IgD-negative memory B cell (primary cell): Measurements from ENCODE around the gene RAP1A. TPM values are rescaled to one million over a fixed set of nuclear protein-coding genes. Genes with fewer than 3 reads are reported as not detected.
A peak's percentile ranks its signal among the peaks of the same experiment; 100 is the strongest.

Experiments used
- H3K27ac Mint-ChIP-seq, 3 donors: one replicate each; pipeline ENCODE4 v1.8.0; 2020 to 2022; ENCODE audit warnings: mild to moderate bottlenecking in 3 of 3, mixed read lengths in 3 of 3, moderate library complexity in 1 of 3
- H3K27me3 Mint-ChIP-seq: one replicate; pipeline ENCODE4 v1.8.0; 2021; ENCODE audit warnings: mixed read lengths
- H3K36me3 Mint-ChIP-seq: one replicate; pipeline ENCODE4 v1.8.0; 2020; ENCODE audit warnings: mild to moderate bottlenecking, mixed read lengths
- H3K4me1 Mint-ChIP-seq, 3 donors: one replicate each; pipeline ENCODE4 v1.8.0; 2020 to 2022; ENCODE audit warnings: mixed read lengths in 3 of 3, mild to moderate bottlenecking in 1 of 3
- H3K4me3 Mint-ChIP-seq, 4 donors: one replicate each; pipeline ENCODE4 v1.8.0; 2020 to 2022; ENCODE audit warnings: mild to moderate bottlenecking in 4 of 4, mixed read lengths in 4 of 4, moderate library complexity in 3 of 4
- H3K9me3 Mint-ChIP-seq, 3 donors: one replicate each; pipeline ENCODE4 v1.8.0; 2020 to 2021; ENCODE audit warnings: mixed read lengths in 3 of 3, mild to moderate bottlenecking in 1 of 3
- polyA plus RNA-seq: library from polyadenylated mRNA; unstranded; fragments of 300-500 nt; fragmentation: Illumina TruSeq; gene quantifications from one replicate; pipeline ENCODE4 v1.2.3, GENCODE V29; 2021

The RAP1A gene
- polyA plus RNA-seq, 1 donor from 2014 or later = 44.9 TPM

GRCh38 chr1:111719135-111719534 is 99.5 kb downstream of the RAP1A start:
- peak overlapping the region in 1 of 4 donors; percentile 20 for H3K4me3 Mint-ChIP-seq
- no peaks in the 10 kb centered on the region for H3K27me3 Mint-ChIP-seq
- peak overlapping the region in 2 of 3 donors; percentile 0 to 30 for H3K27ac Mint-ChIP-seq
- H3K9me3 Mint-ChIP-seq = no peaks in the 10 kb centered on the region
- H3K4me1 Mint-ChIP-seq = peaks cover 11 to 21% (median 14%) of the 10 kb centered on the region in 3 donors
- H3K36me3 Mint-ChIP-seq = no peaks in the 10 kb centered on the region

GRCh38 chr1:111719674-111720132 is 100.1 kb downstream of the RAP1A start:
- Mint-ChIP-seq H3K9me3 (no peaks in the 10 kb centered on the region), H3K27ac (peak overlapping the region in 1 of 3 donors; percentile 76), H3K4me1 (peaks cover 13 to 23% (median 14%) of the 10 kb centered on the region in 3 donors), H3K36me3 (no peaks in the 10 kb centered on the region), H3K4me3 (no peak overlapping the region), H3K27me3 (no peaks in the 10 kb centered on the region)

- peak overlapping the region in 2 of 3 donors; percentile 7 to 76 for H3K27ac Mint-ChIP-seq
- no peaks in the 10 kb centered on the region for H3K36me3 Mint-ChIP-seq
- peaks cover 14 to 23% (median 15%) of the 10 kb centered on the region in 3 donors for H3K4me1 Mint-ChIP-seq
- no peaks in the 10 kb centered on the region for H3K27me3 Mint-ChIP-seq
- H3K9me3 Mint-ChIP-seq = no peaks in the 10 kb centered on the region
- H3K4me3 Mint-ChIP-seq = no peak overlapping the region
Measured at GRCh38 chr1:111720274-111720976, 100.8 kb downstream of the RAP1A start.

GRCh38 chr1:111720977-111721786 is 101.6 kb downstream of the RAP1A start:
- Mint-ChIP-seq H3K4me1 (peaks cover 14 to 23% (median 15%) of the 10 kb centered on the region in 3 donors), H3K27ac (peak overlapping the region in 2 of 3 donors; percentile 7 to 42), H3K27me3 (no peaks in the 10 kb centered on the region)

GRCh38 chr1:111723091-111723806 is 103.7 kb downstream of the RAP1A start:
- no peaks in the 10 kb centered on the region for H3K9me3 Mint-ChIP-seq
- H3K27me3 Mint-ChIP-seq = no peaks in the 10 kb centered on the region
- peak overlapping the region; percentile 31 to 87 (median 46) for H3K27ac Mint-ChIP-seq
- no peaks in the 10 kb centered on the region for H3K36me3 Mint-ChIP-seq
- H3K4me1 Mint-ChIP-seq = peaks cover 14 to 23% (median 15%) of the 10 kb centered on the region in 3 donors
- H3K4me3 Mint-ChIP-seq = no peak overlapping the region

More at GRCh38 chr1:111720977-111721786, 101.6 kb downstream of the RAP1A start:
- no peaks in the 10 kb centered on the region for H3K9me3 Mint-ChIP-seq
- H3K4me3 Mint-ChIP-seq = no peak overlapping the region
- no peaks in the 10 kb centered on the region for H3K36me3 Mint-ChIP-seq

- no peaks in the 10 kb centered on the region for H3K36me3 Mint-ChIP-seq
- peaks cover 14 to 23% (median 15%) of the 10 kb centered on the region in 3 donors for H3K4me1 Mint-ChIP-seq
- no peaks in the 10 kb centered on the region for H3K9me3 Mint-ChIP-seq
- peak overlapping the region in 2 of 3 donors; percentile 31 to 46 for H3K27ac Mint-ChIP-seq
- no peaks in the 10 kb centered on the region for H3K27me3 Mint-ChIP-seq
- no peak overlapping the region for H3K4me3 Mint-ChIP-seq
Measured at GRCh38 chr1:111723871-111724270, 104.3 kb downstream of the RAP1A start.

GRCh38 chr1:111725192-111725591 is 105.6 kb downstream of the RAP1A start:
- no peaks in the 10 kb centered on the region for H3K9me3 Mint-ChIP-seq
- no peaks in the 10 kb centered on the region for H3K27me3 Mint-ChIP-seq
- peaks cover 14 to 21% (median 15%) of the 10 kb centered on the region in 3 donors for H3K4me1 Mint-ChIP-seq
- H3K4me3 Mint-ChIP-seq = no peak overlapping the region
- H3K27ac Mint-ChIP-seq = peak overlapping the region in 2 of 3 donors; percentile 31 to 43
- H3K36me3 Mint-ChIP-seq = no peaks in the 10 kb centered on the region

GRCh38 chr1:111727056-111727455 is 107.5 kb downstream of the RAP1A start:
- no peak overlapping the region for H3K27ac Mint-ChIP-seq
- no peaks in the 10 kb centered on the region for H3K36me3 Mint-ChIP-seq
- peaks cover 10 to 16% (median 15%) of the 10 kb centered on the region in 3 donors for H3K4me1 Mint-ChIP-seq
- H3K27me3 Mint-ChIP-seq = no peaks in the 10 kb centered on the region
- H3K9me3 Mint-ChIP-seq = no peaks in the 10 kb centered on the region
- H3K4me3 Mint-ChIP-seq = no peak overlapping the region

GRCh38 chr1:111729271-111729921 is 109.8 kb downstream of the RAP1A start:
- Mint-ChIP-seq H3K27ac (no peak overlapping the region), H3K9me3 (no peaks in the 10 kb centered on the region), H3K4me3 (no peak overlapping the region), H3K36me3 (no peaks in the 10 kb centered on the region), H3K27me3 (no peaks in the 10 kb centered on the region), H3K4me1 (peaks cover 1 to 4% (median 3%) of the 10 kb centered on the region in 3 donors)

GRCh38 chr1:111729946-111730681 is 110.5 kb downstream of the RAP1A start:
- H3K27ac Mint-ChIP-seq = no peak overlapping the region
- no peaks in the 10 kb centered on the region for H3K27me3 Mint-ChIP-seq
- H3K4me3 Mint-ChIP-seq = peak overlapping the region in 1 of 4 donors; percentile 20
- H3K36me3 Mint-ChIP-seq = no peaks in the 10 kb centered on the region
- H3K9me3 Mint-ChIP-seq = no peaks in the 10 kb centered on the region
- H3K4me1 Mint-ChIP-seq = peaks cover 0 to 4% (median 0%) of the 10 kb centered on the region in 3 donors

GRCh38 chr1:111730706-111731105 is 111.1 kb downstream of the RAP1A start:
- H3K9me3 Mint-ChIP-seq = no peaks in the 10 kb centered on the region
- H3K27me3 Mint-ChIP-seq = no peaks in the 10 kb centered on the region
- no peaks in the 10 kb centered on the region for H3K36me3 Mint-ChIP-seq
- no peak overlapping the region for H3K4me3 Mint-ChIP-seq
- H3K27ac Mint-ChIP-seq = no peak overlapping the region
- H3K4me1 Mint-ChIP-seq = peaks cover 0 to 4% (median 0%) of the 10 kb centered on the region in 3 donors

GRCh38 chr1:111731956-111732355 is 112.4 kb downstream of the RAP1A start:
- Mint-ChIP-seq H3K27me3 (no peaks in the 10 kb centered on the region), H3K4me3 (no peak overlapping the region), H3K27ac (no peak overlapping the region), H3K4me1 (peaks cover 0 to 4% (median 0%) of the 10 kb centered on the region in 3 donors), H3K36me3 (no peaks in the 10 kb centered on the region), H3K9me3 (no peaks in the 10 kb centered on the region)

- Mint-ChIP-seq H3K4me3 (no peak overlapping the region), H3K27ac (no peak overlapping the region), H3K27me3 (peaks cover 5% of the 10 kb centered on the region)
Measured at GRCh38 chr1:111732718-111733117, 113.1 kb downstream of the RAP1A start.

More at GRCh38 chr1:111732718-111733117, 113.1 kb downstream of the RAP1A start:
- peaks cover 0 to 6% (median 5%) of the 10 kb centered on the region in 3 donors for H3K4me1 Mint-ChIP-seq
- no peaks in the 10 kb centered on the region for H3K9me3 Mint-ChIP-seq
- H3K36me3 Mint-ChIP-seq = no peaks in the 10 kb centered on the region
